Measurements from ENCODE around the gene RGP1. TPM values are rescaled to one million over a fixed set of nuclear protein-coding genes. Genes with fewer than 3 reads are reported as not detected.

Gene RGP1
- 10 to 100 TPM; 14.3 to 15.3 (median 14.6) TPM for total RNA-seq

- no peaks in the 10 kb centered on the region for H3K27me3 Mint-ChIP-seq (ENCODE audit: low read depth)
- H3K4me1 Mint-ChIP-seq (ENCODE audit: low read depth): peaks cover 44% of the 10 kb centered on the region
- no peaks in the 10 kb centered on the region for H3K9me3 Mint-ChIP-seq
- DNase-seq (peak; percentile 53), ATAC-seq (peak; percentile 88 to 90)
- H3K4me3 Mint-ChIP-seq: peak within 1 kb of the TSS; percentile 93
- peaks cover 23% of the 10 kb centered on the region for H3K36me3 Mint-ChIP-seq (ENCODE audit: insufficient read depth)
Measured at GRCh38 chr9:35748858-35749514, at the start of gene RGP1, which contains the start of gene GBA2. Gene RGP1 (plus strand): TSS chr9:35749287. CDS start chr9:35749756, 469 bp downstream. Gene GBA2 (minus strand): TSS chr9:35749228. CDS start chr9:35748704, 524 bp downstream.

- Mint-ChIP-seq H3K36me3 (ENCODE audit: insufficient read depth) (peaks cover 36% of the 10 kb centered on the region), H3K4me1 (ENCODE audit: low read depth) (peaks cover 5% of the 10 kb centered on the region), H3K27me3 (ENCODE audit: low read depth) (no peaks in the 10 kb centered on the region), H3K9me3 (no peaks in the 10 kb centered on the region), H3K4me3 (no peak overlapping the region)
- DNase-seq (no peak), ATAC-seq (no peak)
Measured at GRCh38 chr9:35700031-35700430, 49.1 kb upstream of the RGP1 start.

GRCh38 chr9:35700942-35701341 is 48.1 kb upstream of the RGP1 start:
- Mint-ChIP-seq H3K4me3 (no peak overlapping the region), H3K4me1 (ENCODE audit: low read depth) (peaks cover 5% of the 10 kb centered on the region), H3K9me3 (no peaks in the 10 kb centered on the region), H3K27me3 (ENCODE audit: low read depth) (no peaks in the 10 kb centered on the region), H3K36me3 (ENCODE audit: insufficient read depth) (peaks cover 41% of the 10 kb centered on the region)
- DNase-seq (no peak), ATAC-seq (no peak)

- Mint-ChIP-seq H3K4me1 (ENCODE audit: low read depth) (no peaks in the 10 kb centered on the region), H3K4me3 (no peak overlapping the region), H3K27me3 (ENCODE audit: low read depth) (no peaks in the 10 kb centered on the region), H3K9me3 (no peaks in the 10 kb centered on the region), H3K36me3 (ENCODE audit: insufficient read depth) (peaks cover 43% of the 10 kb centered on the region)
- DNase-seq: no peak
- ATAC-seq: no peak
Measured at GRCh38 chr9:35702696-35703095, 46.4 kb upstream of the RGP1 start.

GRCh38 chr9:35703906-35704672 is 45.0 kb upstream of the RGP1 start:
- H3K27me3 Mint-ChIP-seq (ENCODE audit: low read depth): no peaks in the 10 kb centered on the region
- no peak for ATAC-seq

GRCh38 chr9:35705372-35705771 is 43.7 kb upstream of the RGP1 start:
- peaks cover 53% of the 10 kb centered on the region for H3K36me3 Mint-ChIP-seq (ENCODE audit: insufficient read depth)
- no peak overlapping the region for H3K4me3 Mint-ChIP-seq
- no peaks in the 10 kb centered on the region for H3K4me1 Mint-ChIP-seq (ENCODE audit: low read depth)
- H3K27me3 Mint-ChIP-seq (ENCODE audit: low read depth): no peaks in the 10 kb centered on the region
- ATAC-seq: no peak
- H3K9me3 Mint-ChIP-seq: no peaks in the 10 kb centered on the region
- no peak for DNase-seq

More at GRCh38 chr9:35703906-35704672, 45.0 kb upstream of the RGP1 start:
- Mint-ChIP-seq H3K9me3 (no peaks in the 10 kb centered on the region), H3K4me3 (no peak overlapping the region), H3K4me1 (ENCODE audit: low read depth) (no peaks in the 10 kb centered on the region), H3K36me3 (ENCODE audit: insufficient read depth) (peaks cover 48% of the 10 kb centered on the region)
- DNase-seq: no peak

GRCh38 chr9:35705836-35706430 is 43.2 kb upstream of the RGP1 start:
- Mint-ChIP-seq H3K4me1 (ENCODE audit: low read depth) (no peaks in the 10 kb centered on the region), H3K36me3 (ENCODE audit: insufficient read depth) (peaks cover 59% of the 10 kb centered on the region), H3K27me3 (ENCODE audit: low read depth) (no peaks in the 10 kb centered on the region), H3K4me3 (no peak overlapping the region), H3K9me3 (no peaks in the 10 kb centered on the region)
- ATAC-seq (no peak), DNase-seq (no peak)

GRCh38 chr9:35706951-35707350 is 42.1 kb upstream of the RGP1 start:
- Mint-ChIP-seq H3K27me3 (ENCODE audit: low read depth) (no peaks in the 10 kb centered on the region), H3K9me3 (no peaks in the 10 kb centered on the region), H3K36me3 (ENCODE audit: insufficient read depth) (peaks cover 69% of the 10 kb centered on the region), H3K4me1 (ENCODE audit: low read depth) (peaks cover 1% of the 10 kb centered on the region), H3K4me3 (no peak overlapping the region)
- DNase-seq: no peak
- ATAC-seq: no peak

GRCh38 chr9:35708146-35708545 is 40.9 kb upstream of the RGP1 start:
- Mint-ChIP-seq H3K4me3 (no peak overlapping the region), H3K36me3 (ENCODE audit: insufficient read depth) (peaks cover 65% of the 10 kb centered on the region), H3K27me3 (ENCODE audit: low read depth) (no peaks in the 10 kb centered on the region), H3K4me1 (ENCODE audit: low read depth) (peaks cover 3% of the 10 kb centered on the region), H3K9me3 (no peaks in the 10 kb centered on the region)
- ATAC-seq (no peak), DNase-seq (no peak)

- no peak for ATAC-seq
Measured at GRCh38 chr9:35710818-35711500, 38.1 kb upstream of the RGP1 start.

GRCh38 chr9:35711501-35712428 is 37.3 kb upstream of the RGP1 start:
- H3K4me1 Mint-ChIP-seq (ENCODE audit: low read depth): peaks cover 3% of the 10 kb centered on the region
- H3K27me3 Mint-ChIP-seq (ENCODE audit: low read depth): no peaks in the 10 kb centered on the region
- H3K4me3 Mint-ChIP-seq: no peak overlapping the region
- peaks cover 64% of the 10 kb centered on the region for H3K36me3 Mint-ChIP-seq (ENCODE audit: insufficient read depth)
- no peaks in the 10 kb centered on the region for H3K9me3 Mint-ChIP-seq
- DNase-seq: no peak
- peak in 1 of 2 donors; percentile 50 for ATAC-seq

More at GRCh38 chr9:35710818-35711500, 38.1 kb upstream of the RGP1 start:
- Mint-ChIP-seq H3K4me1 (ENCODE audit: low read depth) (peaks cover 3% of the 10 kb centered on the region), H3K36me3 (ENCODE audit: insufficient read depth) (peaks cover 61% of the 10 kb centered on the region), H3K4me3 (no peak overlapping the region), H3K27me3 (ENCODE audit: low read depth) (no peaks in the 10 kb centered on the region), H3K9me3 (no peaks in the 10 kb centered on the region)
- DNase-seq: no peak

- DNase-seq: no peak
- H3K36me3 Mint-ChIP-seq (ENCODE audit: insufficient read depth): peaks cover 61% of the 10 kb centered on the region
- no peak for ATAC-seq
- no peak overlapping the region for H3K4me3 Mint-ChIP-seq
- H3K9me3 Mint-ChIP-seq: no peaks in the 10 kb centered on the region
- peaks cover 3% of the 10 kb centered on the region for H3K4me1 Mint-ChIP-seq (ENCODE audit: low read depth)
- no peaks in the 10 kb centered on the region for H3K27me3 Mint-ChIP-seq (ENCODE audit: low read depth)
Measured at GRCh38 chr9:35712762-35713400, 36.2 kb upstream of the RGP1 start.

GRCh38 chr9:35713578-35713977 is 35.5 kb upstream of the RGP1 start:
- no peaks in the 10 kb centered on the region for H3K27me3 Mint-ChIP-seq (ENCODE audit: low read depth)
- H3K36me3 Mint-ChIP-seq (ENCODE audit: insufficient read depth): peaks cover 60% of the 10 kb centered on the region
- H3K4me3 Mint-ChIP-seq: no peak overlapping the region
- H3K9me3 Mint-ChIP-seq: no peaks in the 10 kb centered on the region
- DNase-seq (no peak), ATAC-seq (no peak)
- peaks cover 3% of the 10 kb centered on the region for H3K4me1 Mint-ChIP-seq (ENCODE audit: low read depth)

Data from activated T-cell treated with anti-CD3 and anti-CD28 coated beads, Interleukin-2, amount 50 U/mL, for 4 hours (primary cell).